ENCODE data around the gene STX8.

Gene STX8

DNA sequence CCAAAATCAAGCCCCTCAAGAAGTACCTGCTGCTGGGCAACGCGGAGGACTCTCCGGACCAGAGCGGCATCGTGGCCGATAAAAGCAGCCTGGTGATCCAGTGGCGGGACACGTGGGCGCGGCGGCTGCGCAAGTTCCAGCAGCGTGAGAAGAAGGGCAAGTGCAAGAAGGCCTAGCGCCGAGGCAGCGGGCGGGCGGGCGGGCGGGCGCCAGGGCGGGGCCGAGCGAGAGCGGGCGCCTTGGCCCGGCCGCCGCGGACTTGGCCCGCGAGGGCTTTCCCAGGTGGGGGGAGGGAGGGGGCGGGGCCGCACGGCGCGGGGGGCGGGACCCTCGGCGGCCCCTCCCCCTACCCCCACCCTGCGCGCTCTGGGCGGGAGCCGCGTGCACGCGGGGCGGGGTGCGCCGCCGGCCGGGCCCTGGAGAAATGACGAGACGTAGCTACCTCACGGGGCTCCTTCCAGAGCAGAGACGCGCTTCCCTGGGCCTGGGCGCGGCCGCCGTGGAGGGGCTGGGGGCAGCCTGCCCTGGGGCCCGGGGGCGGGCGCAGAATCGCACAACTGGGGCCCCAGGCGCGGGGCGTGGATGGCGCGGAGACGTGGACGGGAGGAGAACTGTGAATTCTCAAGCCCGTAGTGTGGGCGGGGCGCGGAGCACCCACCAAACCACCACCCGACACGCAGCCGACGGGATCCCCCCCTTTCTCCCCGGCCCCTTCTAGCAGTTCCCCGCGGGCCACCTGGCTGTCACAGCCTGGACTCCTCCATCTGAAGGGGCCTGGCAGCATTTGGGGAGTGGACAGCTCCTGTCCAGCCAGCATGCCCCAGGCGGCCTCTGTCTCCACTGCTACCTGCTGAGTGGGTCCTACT is 335.6 kb downstream of the STX8 start (continued):
- TF ChIP-seq EGR2 (tag by site-specific recombination; IDR thresholded peaks at IDR 0.05; ENCODE audit: low read depth): 0 out of 2 replicates have a peak, but pooled peaks have one; percentile 27
- no peak for TF ChIP-seq ZNF211 (tag by site-specific recombination; IDR thresholded peaks at IDR 0.05; ENCODE audit: low read depth)
- no peak for TF ChIP-seq ZNF133 (tag by site-specific recombination; IDR thresholded peaks at IDR 0.05)
- TF ChIP-seq GFI1B (tag by site-specific recombination; IDR thresholded peaks at IDR 0.05): no peak
- TF ChIP-seq ZNF791 (tag by site-specific recombination; IDR thresholded peaks at IDR 0.05): no peak
- TF ChIP-seq, protein P1, sequence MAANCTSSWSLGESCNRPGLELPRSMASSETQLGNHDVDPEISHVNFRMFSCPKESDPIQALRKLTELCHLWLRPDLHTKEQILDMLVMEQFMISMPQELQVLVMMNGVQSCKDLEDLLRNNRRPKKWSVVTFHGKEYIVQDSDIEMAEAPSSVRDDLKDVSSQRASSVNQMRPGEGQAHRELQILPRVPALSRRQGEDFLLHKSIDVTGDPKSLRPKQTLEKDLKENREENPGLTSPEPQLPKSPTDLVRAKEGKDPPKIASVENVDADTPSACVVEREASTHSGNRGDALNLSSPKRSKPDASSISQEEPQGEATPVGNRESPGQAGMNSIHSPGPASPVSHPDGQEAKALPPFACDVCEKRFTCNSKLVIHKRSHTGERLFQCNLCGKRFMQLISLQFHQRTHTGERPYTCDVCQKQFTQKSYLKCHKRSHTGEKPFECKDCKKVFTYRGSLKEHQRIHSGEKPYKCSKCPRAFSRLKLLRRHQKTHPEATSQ (tag by site-specific recombination; IDR thresholded peaks at IDR 0.05): no peak
- TF ChIP-seq ZNF658 (tag by site-specific recombination; IDR thresholded peaks at IDR 0.05): no peak
- TF ChIP-seq, protein P2, sequence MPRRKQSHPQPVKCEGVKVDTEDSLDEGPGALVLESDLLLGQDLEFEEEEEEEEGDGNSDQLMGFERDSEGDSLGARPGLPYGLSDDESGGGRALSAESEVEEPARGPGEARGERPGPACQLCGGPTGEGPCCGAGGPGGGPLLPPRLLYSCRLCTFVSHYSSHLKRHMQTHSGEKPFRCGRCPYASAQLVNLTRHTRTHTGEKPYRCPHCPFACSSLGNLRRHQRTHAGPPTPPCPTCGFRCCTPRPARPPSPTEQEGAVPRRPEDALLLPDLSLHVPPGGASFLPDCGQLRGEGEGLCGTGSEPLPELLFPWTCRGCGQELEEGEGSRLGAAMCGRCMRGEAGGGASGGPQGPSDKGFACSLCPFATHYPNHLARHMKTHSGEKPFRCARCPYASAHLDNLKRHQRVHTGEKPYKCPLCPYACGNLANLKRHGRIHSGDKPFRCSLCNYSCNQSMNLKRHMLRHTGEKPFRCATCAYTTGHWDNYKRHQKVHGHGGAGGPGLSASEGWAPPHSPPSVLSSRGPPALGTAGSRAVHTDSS (tag by site-specific recombination; IDR thresholded peaks at IDR 0.05): no peak
- TF ChIP-seq, protein P3, sequence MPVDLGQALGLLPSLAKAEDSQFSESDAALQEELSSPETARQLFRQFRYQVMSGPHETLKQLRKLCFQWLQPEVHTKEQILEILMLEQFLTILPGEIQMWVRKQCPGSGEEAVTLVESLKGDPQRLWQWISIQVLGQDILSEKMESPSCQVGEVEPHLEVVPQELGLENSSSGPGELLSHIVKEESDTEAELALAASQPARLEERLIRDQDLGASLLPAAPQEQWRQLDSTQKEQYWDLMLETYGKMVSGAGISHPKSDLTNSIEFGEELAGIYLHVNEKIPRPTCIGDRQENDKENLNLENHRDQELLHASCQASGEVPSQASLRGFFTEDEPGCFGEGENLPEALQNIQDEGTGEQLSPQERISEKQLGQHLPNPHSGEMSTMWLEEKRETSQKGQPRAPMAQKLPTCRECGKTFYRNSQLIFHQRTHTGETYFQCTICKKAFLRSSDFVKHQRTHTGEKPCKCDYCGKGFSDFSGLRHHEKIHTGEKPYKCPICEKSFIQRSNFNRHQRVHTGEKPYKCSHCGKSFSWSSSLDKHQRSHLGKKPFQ (tag by site-specific recombination; IDR thresholded peaks at IDR 0.05): no peak
- TF ChIP-seq KLF10 (tag by site-specific recombination; IDR thresholded peaks at IDR 0.05): 0 out of 2 replicates have a peak, but pooled peaks have one; percentile 17
- no peak for TF ChIP-seq ZNF266 (tag by site-specific recombination; IDR thresholded peaks at IDR 0.05; ENCODE audit: low read depth)
- no peak for TF ChIP-seq ZNF473 (tag by site-specific recombination; IDR thresholded peaks at IDR 0.05)
- no peak for TF ChIP-seq ZNF404 (tag by site-specific recombination; IDR thresholded peaks at IDR 0.05)
- TF ChIP-seq, protein P4, sequence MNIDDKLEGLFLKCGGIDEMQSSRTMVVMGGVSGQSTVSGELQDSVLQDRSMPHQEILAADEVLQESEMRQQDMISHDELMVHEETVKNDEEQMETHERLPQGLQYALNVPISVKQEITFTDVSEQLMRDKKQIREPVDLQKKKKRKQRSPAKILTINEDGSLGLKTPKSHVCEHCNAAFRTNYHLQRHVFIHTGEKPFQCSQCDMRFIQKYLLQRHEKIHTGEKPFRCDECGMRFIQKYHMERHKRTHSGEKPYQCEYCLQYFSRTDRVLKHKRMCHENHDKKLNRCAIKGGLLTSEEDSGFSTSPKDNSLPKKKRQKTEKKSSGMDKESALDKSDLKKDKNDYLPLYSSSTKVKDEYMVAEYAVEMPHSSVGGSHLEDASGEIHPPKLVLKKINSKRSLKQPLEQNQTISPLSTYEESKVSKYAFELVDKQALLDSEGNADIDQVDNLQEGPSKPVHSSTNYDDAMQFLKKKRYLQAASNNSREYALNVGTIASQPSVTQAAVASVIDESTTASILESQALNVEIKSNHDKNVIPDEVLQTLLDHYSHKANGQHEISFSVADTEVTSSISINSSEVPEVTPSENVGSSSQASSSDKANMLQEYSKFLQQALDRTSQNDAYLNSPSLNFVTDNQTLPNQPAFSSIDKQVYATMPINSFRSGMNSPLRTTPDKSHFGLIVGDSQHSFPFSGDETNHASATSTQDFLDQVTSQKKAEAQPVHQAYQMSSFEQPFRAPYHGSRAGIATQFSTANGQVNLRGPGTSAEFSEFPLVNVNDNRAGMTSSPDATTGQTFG (tag by site-specific recombination; IDR thresholded peaks at IDR 0.05; ENCODE audit: borderline replicate concordance): no peak
- no peak for TF ChIP-seq GLI2 (tag by site-specific recombination; IDR thresholded peaks at IDR 0.05; ENCODE audit: borderline replicate concordance, low read depth)
- TF ChIP-seq ZNF560 (tag by site-specific recombination; IDR thresholded peaks at IDR 0.05; ENCODE audit: borderline replicate concordance): no peak
- TF ChIP-seq ZNF423 (tag by site-specific recombination; IDR thresholded peaks at IDR 0.05): peak; percentile 40; the same call in 1 of the 2 replicates
- TF ChIP-seq ZNF391 (tag by site-specific recombination; IDR thresholded peaks at IDR 0.05; ENCODE audit: borderline replicate concordance, low read depth): no peak
- no peak for TF ChIP-seq ZNF169 (tag by site-specific recombination; IDR thresholded peaks at IDR 0.05)
- TF ChIP-seq HOXD13 (CRISPR knock-in tag; IDR thresholded peaks at IDR 0.05; ENCODE audit: borderline replicate concordance): no peak
- TF ChIP-seq, protein P5, sequence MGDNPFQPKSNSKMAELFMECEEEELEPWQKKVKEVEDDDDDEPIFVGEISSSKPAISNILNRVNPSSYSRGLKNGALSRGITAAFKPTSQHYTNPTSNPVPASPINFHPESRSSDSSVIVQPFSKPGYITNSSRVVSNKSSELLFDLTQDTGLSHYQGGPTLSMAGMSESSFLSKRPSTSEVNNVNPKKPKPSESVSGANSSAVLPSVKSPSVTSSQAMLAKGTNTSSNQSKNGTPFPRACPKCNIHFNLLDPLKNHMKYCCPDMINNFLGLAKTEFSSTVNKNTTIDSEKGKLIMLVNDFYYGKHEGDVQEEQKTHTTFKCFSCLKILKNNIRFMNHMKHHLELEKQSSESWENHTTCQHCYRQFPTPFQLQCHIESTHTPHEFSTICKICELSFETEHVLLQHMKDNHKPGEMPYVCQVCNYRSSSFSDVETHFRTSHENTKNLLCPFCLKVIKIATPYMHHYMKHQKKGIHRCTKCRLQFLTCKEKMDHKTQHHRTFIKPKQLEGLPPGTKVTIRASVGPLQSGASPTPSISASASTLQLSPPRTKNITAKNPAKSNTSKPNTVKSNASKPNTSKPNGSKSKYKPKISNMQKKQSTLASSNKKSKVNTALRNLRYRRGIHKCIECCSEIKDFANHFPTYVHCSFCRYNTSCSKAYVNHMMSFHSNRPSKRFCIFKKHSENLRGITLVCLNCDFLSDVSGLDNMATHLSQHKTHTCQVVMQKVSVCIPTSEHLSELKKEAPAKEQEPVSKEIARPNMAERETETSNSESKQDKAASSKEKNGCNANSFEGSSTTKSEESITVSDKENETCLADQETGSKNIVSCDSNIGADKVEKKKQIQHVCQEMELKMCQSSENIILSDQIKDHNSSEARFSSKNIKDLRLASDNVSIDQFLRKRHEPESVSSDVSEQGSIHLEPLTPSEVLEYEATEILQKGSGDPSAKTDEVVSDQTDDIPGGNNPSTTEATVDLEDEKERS (tag by site-specific recombination; IDR thresholded peaks at IDR 0.05): no peak
- TF ChIP-seq ZNF341 (tag by site-specific recombination; IDR thresholded peaks at IDR 0.05; ENCODE audit: low read depth): 0 out of 2 replicates have a peak, but pooled peaks have one; percentile 27
- no peak for TF ChIP-seq ZNF624 (tag by site-specific recombination; IDR thresholded peaks at IDR 0.05)
- no peak for TF ChIP-seq ZBTB17 (tag by site-specific recombination; IDR thresholded peaks at IDR 0.05)
- TF ChIP-seq HOXC10 (CRISPR knock-in tag; IDR thresholded peaks at IDR 0.05): no peak
- TF ChIP-seq, protein P6, sequence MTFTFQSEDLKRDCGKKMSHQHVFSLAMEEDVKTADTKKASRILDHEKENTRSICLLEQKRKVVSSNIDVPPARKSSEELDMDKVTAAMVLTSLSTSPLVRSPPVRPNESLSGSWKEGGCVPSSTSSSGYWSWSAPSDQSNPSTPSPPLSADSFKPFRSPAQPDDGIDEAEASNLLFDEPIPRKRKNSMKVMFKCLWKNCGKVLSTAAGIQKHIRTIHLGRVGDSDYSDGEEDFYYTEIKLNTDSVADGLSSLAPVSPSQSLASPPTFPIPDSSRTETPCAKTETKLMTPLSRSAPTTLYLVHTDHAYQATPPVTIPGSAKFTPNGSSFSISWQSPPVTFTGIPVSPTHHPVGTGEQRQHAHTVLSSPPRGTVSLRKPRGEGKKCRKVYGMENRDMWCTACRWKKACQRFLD (tag by site-specific recombination; IDR thresholded peaks at IDR 0.05): no peak
- no peak for TF ChIP-seq ZNF132 (tag by site-specific recombination; IDR thresholded peaks at IDR 0.05; ENCODE audit: borderline replicate concordance)
- TF ChIP-seq BCL11A (tag by site-specific recombination; IDR thresholded peaks at IDR 0.05; ENCODE audit: low read depth): 0 out of 2 replicates have a peak, but pooled peaks have one; percentile 21

Data from HEK293 (cell line).